Neural cell (in vitro differentiated cells): Measurements from ENCODE around the gene HMGCLL1. TPM values are rescaled to one million over a fixed set of nuclear protein-coding genes. Genes with fewer than 3 reads are reported as not detected.

Experiments used
- H2AFZ ChIP-seq: fragments of 200-600, 300-800 bp; sonication (generic), shearing (Covaris generic); 2 replicates; pipeline ENCODE4 v1.6.0; 2014; ENCODE audit warnings: low read depth, mild to moderate bottlenecking, antibody characterized with exemption, low read length, moderate library complexity
- H3F3A ChIP-seq: fragments of 200-600 bp; shearing (Covaris generic); 2 replicates; pipeline ENCODE4 v1.6.1; 2016; ENCODE audit warnings: mild to moderate bottlenecking, moderate library complexity, mixed read lengths, antibody characterized with exemption, low read length; ENCODE audit not compliant: insufficient read depth, poor library complexity, severe bottlenecking
- H3K27ac ChIP-seq: fragments of 200-600, 300-800 bp; sonication (generic), shearing (Covaris generic); 2 replicates; pipeline ENCODE4 v1.5.1; 2014; ENCODE audit warnings: mild to moderate bottlenecking, low read length, moderate library complexity
- H3K27me3 ChIP-seq: fragments of 300-800, 200-600 bp; sonication (generic), shearing (Covaris generic); 2 replicates; pipeline ENCODE4 v1.6.0; 2014; ENCODE audit warnings: mild to moderate bottlenecking, low read depth, low read length, moderate library complexity; ENCODE audit not compliant: insufficient read depth
- H3K36me3 ChIP-seq: fragments of 300-800, 200-600 bp; sonication (generic), shearing (Covaris generic); 2 replicates; pipeline ENCODE4 v1.5.1; 2014; ENCODE audit warnings: mild to moderate bottlenecking, antibody characterized with exemption, low read length, moderate library complexity; ENCODE audit not compliant: insufficient read depth
- H3K4me2 ChIP-seq: fragments of 300-800, 200-600 bp; sonication (generic), shearing (Covaris generic); 2 replicates; pipeline ENCODE4 v1.6.0; 2014; ENCODE audit warnings: mild to moderate bottlenecking, low read length
- H3K4me3 ChIP-seq: fragments of 300-800, 200-600 bp; sonication (generic), shearing (Covaris generic); 2 replicates; pipeline ENCODE4 v1.5.1; 2014; ENCODE audit warnings: mild to moderate bottlenecking, low read length, moderate library complexity
- H3K79me2 ChIP-seq: fragments of 200-600 bp; shearing (Covaris generic); replicated peaks from 2 replicates; pipeline ENCODE4 v1.6.0; 2014; ENCODE audit warnings: mild to moderate bottlenecking, low read length, moderate library complexity; ENCODE audit not compliant: insufficient read depth
- H3K9ac ChIP-seq: fragments of 300-800, 200-600 bp; sonication (generic), shearing (Covaris generic); 2 replicates; pipeline ENCODE4 v1.6.1; 2016; ENCODE audit warnings: mild to moderate bottlenecking, low read length, mixed read lengths
- H3K9me2 ChIP-seq: fragments of 200-600 bp; shearing (Covaris generic); 2 replicates; pipeline ENCODE4 v1.6.1; 2016; ENCODE audit warnings: mild to moderate bottlenecking, low read length, mixed read lengths; ENCODE audit not compliant: insufficient read depth
- H3K9me3 ChIP-seq: fragments of 200-600, 300-800 bp; sonication (generic), shearing (Covaris generic); 2 replicates; pipeline ENCODE4 v1.6.1; 2016; ENCODE audit warnings: mild to moderate bottlenecking, mixed run types, low read length, moderate library complexity, mixed read lengths
- H4K20me1 ChIP-seq: fragments of 200-600 bp; shearing (Covaris generic); 2 replicates; pipeline ENCODE4 v1.6.1; 2016; ENCODE audit warnings: mild to moderate bottlenecking, mixed run types; ENCODE audit not compliant: insufficient read depth
- EP300 ChIP-seq: fragments of 450-650 bp; conservative IDR thresholded peaks from 2 replicates; pipeline ENCODE4 v1.6.1; 2014; ENCODE audit warnings: antibody characterized with exemption, mild to moderate bottlenecking, moderate library complexity; ENCODE audit not compliant: poor library complexity, severe bottlenecking
- EZH2 ChIP-seq: fragments of 200-600, 300-800 bp; shearing (Covaris generic), sonication (generic); IDR thresholded peaks from 2 replicates; pipeline ENCODE4 v1.6.1; 2014; ENCODE audit warnings: antibody characterized with exemption, low read length, borderline replicate concordance, mild to moderate bottlenecking; ENCODE audit not compliant: insufficient read depth, poor library complexity, severe bottlenecking
- MXI1 ChIP-seq: fragments of 450-650 bp; conservative IDR thresholded peaks from 2 replicates; pipeline ENCODE4 v1.6.1; 2014; ENCODE audit warnings: antibody characterized with exemption, mild to moderate bottlenecking; ENCODE audit not compliant: poor library complexity, severe bottlenecking
- POLR2AphosphoS5 ChIP-seq: IDR thresholded peaks from 2 replicates; pipeline ENCODE4 v1.6.1; 2012
- RAD21 ChIP-seq: fragments of 450-650 bp; conservative IDR thresholded peaks from 2 replicates; pipeline ENCODE4 v1.6.1; 2014; ENCODE audit warnings: antibody characterized with exemption, mild to moderate bottlenecking, moderate library complexity
- SMC3 ChIP-seq: fragments of 450-650 bp; conservative IDR thresholded peaks from 2 replicates; pipeline ENCODE4 v1.6.1; 2014; ENCODE audit warnings: antibody characterized with exemption, mild to moderate bottlenecking, moderate library complexity; ENCODE audit not compliant: poor library complexity
- TAF1 ChIP-seq: IDR thresholded peaks from 2 replicates; pipeline ENCODE4 v1.6.1; 2012; ENCODE audit warnings: low read depth
- polyA plus RNA-seq: library from polyadenylated mRNA; depleted of rRNA; stranded (reverse); fragments of >200 nt; gene quantifications from 2 replicates; pipeline ENCODE4 v1.2.3, GENCODE V29; 2014
- TF ChIP-seq, protein P1 (sequence below): IDR thresholded peaks from 2 replicates; pipeline ENCODE4 v1.6.1; 2012; ENCODE audit warnings: borderline replicate concordance
- TF ChIP-seq, protein P2 (sequence below): fragments of 450-650 bp; IDR thresholded peaks from 2 replicates; pipeline ENCODE4 v1.5.1; 2014; ENCODE audit warnings: antibody characterized with exemption, mild to moderate bottlenecking, moderate library complexity; ENCODE audit not compliant: poor library complexity, severe bottlenecking

The HMGCLL1 gene
- polyA plus RNA-seq, 1 donor from 2014 or later: 59.7 TPM

DNA sequence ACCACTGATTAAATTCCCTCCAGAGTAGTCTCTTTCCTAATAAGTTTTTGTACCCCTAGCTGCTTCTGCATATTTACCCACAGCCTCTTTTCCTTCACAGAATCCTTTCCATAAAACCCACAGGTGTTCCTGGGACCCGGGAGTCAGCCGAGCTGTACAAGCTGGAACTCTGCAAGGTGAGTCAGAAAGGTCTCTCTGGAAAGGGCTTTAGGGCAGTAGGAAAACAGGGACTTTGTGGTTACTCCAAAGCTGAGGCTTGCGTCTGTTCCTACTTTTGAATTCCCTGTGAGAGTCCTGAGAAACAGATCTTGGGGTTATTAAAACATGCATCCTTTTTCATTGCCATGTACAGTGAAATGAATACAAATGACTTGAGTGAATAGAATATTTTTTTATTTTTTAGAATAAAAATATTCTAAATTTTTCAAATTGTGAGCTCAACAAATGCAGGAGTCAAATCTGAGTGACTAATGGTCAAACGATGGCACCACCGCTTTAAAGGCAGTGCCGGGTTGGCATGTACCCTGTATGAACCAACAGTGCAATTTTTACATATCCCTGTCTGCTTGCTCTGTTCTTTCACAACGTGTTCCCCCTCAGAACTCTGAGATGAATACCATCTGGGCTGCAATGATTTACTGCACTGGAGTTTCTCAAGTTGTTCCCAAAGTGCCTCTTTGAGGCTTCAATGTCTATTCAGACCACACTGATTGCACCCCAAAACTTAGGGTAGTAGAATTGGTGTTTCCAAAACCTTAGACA, 173.3 kb downstream of the HMGCLL1 start:
- Histone ChIP-seq H3K4me3 (no peak overlapping the region), H3K27me3 (no peaks in the 10 kb centered on the region), H3K9me3 (no peaks in the 10 kb centered on the region), H3F3A (no peaks in the 10 kb centered on the region), H3K9me2 (no peaks in the 10 kb centered on the region), H3K36me3 (no peaks in the 10 kb centered on the region), H3K4me2 (no peak overlapping the region), H3K79me2 (no peaks in the 10 kb centered on the region), H4K20me1 (no peaks in the 10 kb centered on the region), H3K27ac (no peak overlapping the region), H2AFZ (no peak overlapping the region), H3K9ac (no peak overlapping the region)
- TF ChIP-seq POLR2AphosphoS5: no peak
- no peak for TF ChIP-seq SMC3
- TF ChIP-seq RAD21: no peak
- no peak for TF ChIP-seq EP300
- TF ChIP-seq MXI1: no peak
- no peak for TF ChIP-seq TAF1
- TF ChIP-seq, protein P1, sequence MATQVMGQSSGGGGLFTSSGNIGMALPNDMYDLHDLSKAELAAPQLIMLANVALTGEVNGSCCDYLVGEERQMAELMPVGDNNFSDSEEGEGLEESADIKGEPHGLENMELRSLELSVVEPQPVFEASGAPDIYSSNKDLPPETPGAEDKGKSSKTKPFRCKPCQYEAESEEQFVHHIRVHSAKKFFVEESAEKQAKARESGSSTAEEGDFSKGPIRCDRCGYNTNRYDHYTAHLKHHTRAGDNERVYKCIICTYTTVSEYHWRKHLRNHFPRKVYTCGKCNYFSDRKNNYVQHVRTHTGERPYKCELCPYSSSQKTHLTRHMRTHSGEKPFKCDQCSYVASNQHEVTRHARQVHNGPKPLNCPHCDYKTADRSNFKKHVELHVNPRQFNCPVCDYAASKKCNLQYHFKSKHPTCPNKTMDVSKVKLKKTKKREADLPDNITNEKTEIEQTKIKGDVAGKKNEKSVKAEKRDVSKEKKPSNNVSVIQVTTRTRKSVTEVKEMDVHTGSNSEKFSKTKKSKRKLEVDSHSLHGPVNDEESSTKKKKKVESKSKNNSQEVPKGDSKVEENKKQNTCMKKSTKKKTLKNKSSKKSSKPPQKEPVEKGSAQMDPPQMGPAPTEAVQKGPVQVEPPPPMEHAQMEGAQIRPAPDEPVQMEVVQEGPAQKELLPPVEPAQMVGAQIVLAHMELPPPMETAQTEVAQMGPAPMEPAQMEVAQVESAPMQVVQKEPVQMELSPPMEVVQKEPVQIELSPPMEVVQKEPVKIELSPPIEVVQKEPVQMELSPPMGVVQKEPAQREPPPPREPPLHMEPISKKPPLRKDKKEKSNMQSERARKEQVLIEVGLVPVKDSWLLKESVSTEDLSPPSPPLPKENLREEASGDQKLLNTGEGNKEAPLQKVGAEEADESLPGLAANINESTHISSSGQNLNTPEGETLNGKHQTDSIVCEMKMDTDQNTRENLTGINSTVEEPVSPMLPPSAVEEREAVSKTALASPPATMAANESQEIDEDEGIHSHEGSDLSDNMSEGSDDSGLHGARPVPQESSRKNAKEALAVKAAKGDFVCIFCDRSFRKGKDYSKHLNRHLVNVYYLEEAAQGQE: no peak
- TF ChIP-seq EZH2: no peak
- TF ChIP-seq, protein P2, sequence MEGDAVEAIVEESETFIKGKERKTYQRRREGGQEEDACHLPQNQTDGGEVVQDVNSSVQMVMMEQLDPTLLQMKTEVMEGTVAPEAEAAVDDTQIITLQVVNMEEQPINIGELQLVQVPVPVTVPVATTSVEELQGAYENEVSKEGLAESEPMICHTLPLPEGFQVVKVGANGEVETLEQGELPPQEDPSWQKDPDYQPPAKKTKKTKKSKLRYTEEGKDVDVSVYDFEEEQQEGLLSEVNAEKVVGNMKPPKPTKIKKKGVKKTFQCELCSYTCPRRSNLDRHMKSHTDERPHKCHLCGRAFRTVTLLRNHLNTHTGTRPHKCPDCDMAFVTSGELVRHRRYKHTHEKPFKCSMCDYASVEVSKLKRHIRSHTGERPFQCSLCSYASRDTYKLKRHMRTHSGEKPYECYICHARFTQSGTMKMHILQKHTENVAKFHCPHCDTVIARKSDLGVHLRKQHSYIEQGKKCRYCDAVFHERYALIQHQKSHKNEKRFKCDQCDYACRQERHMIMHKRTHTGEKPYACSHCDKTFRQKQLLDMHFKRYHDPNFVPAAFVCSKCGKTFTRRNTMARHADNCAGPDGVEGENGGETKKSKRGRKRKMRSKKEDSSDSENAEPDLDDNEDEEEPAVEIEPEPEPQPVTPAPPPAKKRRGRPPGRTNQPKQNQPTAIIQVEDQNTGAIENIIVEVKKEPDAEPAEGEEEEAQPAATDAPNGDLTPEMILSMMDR: no peak

DNA sequence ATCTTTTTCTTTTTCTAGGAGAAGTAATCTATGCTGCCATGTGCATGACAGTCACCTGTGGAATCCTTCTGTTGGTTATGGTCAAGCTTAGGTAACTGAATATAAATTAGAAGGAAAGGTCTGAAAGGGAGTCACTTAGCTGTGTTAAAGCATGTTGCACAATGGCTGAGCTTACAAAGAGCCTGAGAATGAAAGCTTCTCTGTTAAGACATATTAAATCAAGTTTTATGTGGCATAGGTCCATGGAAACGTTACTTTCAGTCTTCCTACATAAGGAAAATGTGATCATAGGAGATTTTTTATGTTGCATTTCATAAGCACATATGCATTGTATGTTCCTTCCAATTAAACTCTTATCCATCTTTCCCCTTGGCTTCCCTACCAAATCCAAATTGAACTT, 179.6 kb downstream of the HMGCLL1 start:
- H4K20me1 ChIP-seq: no peaks in the 10 kb centered on the region
- no peaks in the 10 kb centered on the region for H3K79me2 ChIP-seq
- H3K9me3 ChIP-seq: no peaks in the 10 kb centered on the region
- H3K9ac ChIP-seq: no peak overlapping the region
- H2AFZ ChIP-seq: no peak overlapping the region
- no peaks in the 10 kb centered on the region for H3K27me3 ChIP-seq
- H3K27ac ChIP-seq: no peak overlapping the region
- H3K36me3 ChIP-seq: no peaks in the 10 kb centered on the region
- no peaks in the 10 kb centered on the region for H3K9me2 ChIP-seq
- H3F3A ChIP-seq: no peaks in the 10 kb centered on the region
- TF ChIP-seq EP300: no peak
- no peak for TF ChIP-seq EZH2
- TF ChIP-seq TAF1: no peak
- no peak for TF ChIP-seq POLR2AphosphoS5
- no peak for TF ChIP-seq SMC3
- TF ChIP-seq, protein P1: no peak
- TF ChIP-seq MXI1: no peak
- TF ChIP-seq RAD21: no peak
- TF ChIP-seq, protein P2: no peak
- no peak overlapping the region for H3K4me3 ChIP-seq
- H3K4me2 ChIP-seq: no peak overlapping the region
